HG03108 (cell line): ENCODE results near the gene NDUFAF7.
A peak's percentile ranks its signal among the peaks of the same experiment; 100 is the strongest.
"Not testable (repeated sequence)": the region's sequence is repeated elsewhere in the genome, so short reads cannot be mapped to it uniquely, and the experiment has no call there.

Experiments
- ATAC-seq: cut with Tn5 transposase; IDR thresholded peaks from one replicate; pipeline ENCODE4 v1.9.1; 2021; ENCODE audit warnings: moderate library complexity; ENCODE audit not compliant: unreplicated experiment

NDUFAF7 gene

GRCh38 chr2:37211939-37212338 is 19.5 kb upstream of the NDUFAF7 start:
- ATAC-seq = no peak

GRCh38 chr2:37215250-37215649 is 16.2 kb upstream of the NDUFAF7 start:
- ATAC-seq = no peak

GRCh38 chr2:37219046-37219445 is 12.4 kb upstream of the NDUFAF7 start:
- ATAC-seq = no peak

GRCh38 chr2:37223131-37223530 is 8.3 kb upstream of the NDUFAF7 start:
- no peak for ATAC-seq

- no peak for ATAC-seq
These were observed 7.4 kb upstream of the NDUFAF7 start for GRCh38 chr2:37224063-37224462.

- not testable (repeated sequence) for ATAC-seq
These were observed 6.3 kb upstream of the NDUFAF7 start for GRCh38 chr2:37225129-37225528.

GRCh38 chr2:37226863-37227262 is 4.6 kb upstream of the NDUFAF7 start:
- ATAC-seq = no peak

GRCh38 chr2:37228788-37229187 is 2.7 kb upstream of the NDUFAF7 start:
- no peak for ATAC-seq

GRCh38 chr2:37230581-37230980 is 877 bp upstream of the NDUFAF7 start:
- no peak for ATAC-seq

- ATAC-seq = peak; percentile 12
These were observed 874 bp downstream of the NDUFAF7 start for GRCh38 chr2:37232131-37232933.

- ATAC-seq = no peak
These were observed 12.0 kb downstream of the NDUFAF7 start for GRCh38 chr2:37243435-37243834.

- peak; percentile 87 for ATAC-seq
These were observed 12.6 kb downstream of the NDUFAF7 start for GRCh38 chr2:37244017-37244416.

- ATAC-seq = no peak
These were observed 13.3 kb downstream of the NDUFAF7 start for GRCh38 chr2:37244755-37245154.

- no peak for ATAC-seq
These were observed 14.7 kb downstream of the NDUFAF7 start for GRCh38 chr2:37246205-37246604.

GRCh38 chr2:37250869-37251740 is 19.6 kb downstream of the NDUFAF7 start:
- no peak for ATAC-seq

- ATAC-seq = no peak
These were observed 31.1 kb downstream of the NDUFAF7 start for GRCh38 chr2:37262522-37262921.

- ATAC-seq = no peak
These were observed 32.4 kb downstream of the NDUFAF7 start for GRCh38 chr2:37263839-37264238.

- ATAC-seq = no peak
These were observed 36.2 kb downstream of the NDUFAF7 start for GRCh38 chr2:37267685-37268084.

GRCh38 chr2:37268111-37268510 is 36.7 kb downstream of the NDUFAF7 start:
- ATAC-seq = no peak

- no peak for ATAC-seq
These were observed 40.1 kb downstream of the NDUFAF7 start for GRCh38 chr2:37271376-37272067.

GRCh38 chr2:37274359-37274965 is 43.0 kb downstream of the NDUFAF7 start:
- no peak for ATAC-seq
